OCI-LY7 (cell line): ENCODE measurements around the gene OR56A5. TPM values are rescaled to one million over a fixed set of nuclear protein-coding genes. Genes with fewer than 3 reads are reported as not detected.

Source experiments
- BruUV-seq: library from RNA; stranded (reverse); fragments of 400-500 nt; replicated peaks from 2 replicates; lab custom pipeline; 2021; lab: Mats Ljungman, UMichigan
- CTCF ChIA-PET: fragments of 300-600 bp; sonication (Branson Sonifier 250); formaldehyde crosslinking; loops from one replicate; lab custom pipeline; 2022; ENCODE audit warnings: antibody characterized with exemption; ENCODE audit not compliant: unreplicated experiment; lab: Charles Lee
- POLR2A ChIA-PET: fragments of 300-600 bp; sonication (Branson Sonifier 250); formaldehyde crosslinking; loops from one replicate; lab custom pipeline; 2022; ENCODE audit warnings: antibody characterized with exemption; lab: Charles Lee
- DNase-seq: peaks from one replicate; pipeline ENCODE4 v3.0.0-alpha.2; 2015; ENCODE audit warnings: low spot score
- H2AFZ ChIP-seq: fragments of 200-600 bp; sonication (generic), shearing (Covaris generic); 2 replicates; pipeline ENCODE4 v1.6.1; 2014; ENCODE audit warnings: mild to moderate bottlenecking, antibody characterized with exemption, low read length, moderate library complexity
- H3K27ac ChIP-seq: fragments of 200-600 bp; sonication (generic); 2 replicates; pipeline ENCODE4 v1.5.1; 2014; ENCODE audit warnings: mixed run types, low read depth, mild to moderate bottlenecking, moderate library complexity, low read length, inconsistent platforms; ENCODE audit not compliant: poor library complexity, severe bottlenecking
- H3K36me3 ChIP-seq: fragments of 200-600 bp; sonication (generic); 2 replicates; pipeline ENCODE4 v1.6.1; 2014; ENCODE audit warnings: mild to moderate bottlenecking, antibody characterized with exemption, low read length, moderate library complexity, mixed read lengths; ENCODE audit not compliant: insufficient read depth
- H3K4me1 ChIP-seq: fragments of 200-600 bp; sonication (generic); 2 replicates; pipeline ENCODE4 v1.5.1; 2014; ENCODE audit warnings: mild to moderate bottlenecking, low read length; ENCODE audit not compliant: insufficient read depth, poor library complexity, severe bottlenecking
- H3K4me2 ChIP-seq: fragments of 200-600 bp; sonication (generic); 2 replicates; pipeline ENCODE4 v1.6.1; 2014; ENCODE audit warnings: mild to moderate bottlenecking, low read length
- H3K4me3 ChIP-seq: fragments of 200-600 bp; sonication (generic); 2 replicates; pipeline ENCODE4 v1.5.1; 2014; ENCODE audit warnings: mild to moderate bottlenecking, low read depth, low read length; ENCODE audit not compliant: poor library complexity, severe bottlenecking
- H3K79me2 ChIP-seq: fragments of 200-600 bp; sonication (generic); 2 replicates; pipeline ENCODE4 v1.6.1; 2016; ENCODE audit warnings: low read depth, mild to moderate bottlenecking, low read length, moderate library complexity, mixed read lengths; ENCODE audit not compliant: insufficient read depth
- H3K9me2 ChIP-seq: fragments of 200-600 bp; sonication (generic); 2 replicates; pipeline ENCODE4 v1.6.1; 2016; ENCODE audit warnings: mild to moderate bottlenecking, low read length, mixed read lengths; ENCODE audit not compliant: insufficient read depth
- H3K9me3 ChIP-seq: fragments of 200-600 bp; sonication (generic); 2 replicates; pipeline ENCODE4 v1.6.1; 2014; ENCODE audit warnings: mild to moderate bottlenecking, mixed run types, low read length, mixed read lengths
- H4K20me1 ChIP-seq: fragments of 200-600 bp; sonication (generic); 2 replicates; pipeline ENCODE4 v1.6.1; 2014; ENCODE audit warnings: mild to moderate bottlenecking, antibody characterized with exemption, low read length, moderate library complexity, mixed read lengths; ENCODE audit not compliant: insufficient read depth
- EZH2phosphoT487 ChIP-seq: fragments of 200-600 bp; sonication (generic); IDR thresholded peaks from 2 replicates; pipeline ENCODE4 v1.6.1; 2018; ENCODE audit warnings: low read depth, borderline replicate concordance, mild to moderate bottlenecking, mixed run types, antibody characterized with exemption, low read length, moderate library complexity, mixed read lengths
- intact Hi-C: fragments of 100-400 bp; cut with micrococcal nuclease; formaldehyde crosslinking; loops from one replicate; pipeline ENCODE4 v1.10.0; 2022; ENCODE audit not compliant: unreplicated experiment
- total RNA-seq, 2 experiments: library from RNA; depleted of rRNA in 1 of 2; stranded (reverse); fragments of >200 nt in 1 of 2; shearing (Covaris generic) in 1 of 2; gene quantifications; 2 replicates each; pipeline ENCODE4 v1.2.3, GENCODE V29; 2014 to 2022
- TF ChIP-seq, protein P1 (sequence below): fragments of 200-600 bp; sonication (generic); conservative IDR thresholded peaks from 2 replicates; pipeline ENCODE4 v1.5.1; 2014; ENCODE audit warnings: mild to moderate bottlenecking, antibody characterized with exemption, low read length, moderate library complexity, mixed read lengths

The OR56A5 gene
- total RNA-seq, 2 experiments from 2014 or later, result not detected

DNA sequence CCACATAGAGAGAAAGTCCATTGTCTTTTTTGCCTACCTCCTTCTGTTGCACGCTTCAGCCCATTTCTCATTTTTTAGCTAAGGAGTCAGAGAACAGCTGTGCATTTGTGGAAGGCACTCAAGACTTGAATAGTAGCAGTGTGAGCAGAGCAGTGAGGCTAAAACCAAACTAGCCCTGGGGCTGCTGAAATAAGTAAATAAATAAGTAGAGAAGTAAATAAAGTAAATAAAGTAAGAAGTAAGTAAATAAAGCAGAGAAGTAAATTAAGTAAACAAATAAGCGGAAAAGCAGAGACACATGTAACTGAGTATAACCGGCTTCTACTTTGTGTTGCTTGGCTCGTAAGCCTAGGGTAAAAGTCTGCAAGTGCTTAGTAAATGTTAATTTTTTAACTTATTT, 20.9 kb upstream of the OR56A5 start:
- no peaks in the 10 kb centered on the region for H3K36me3 ChIP-seq
- no peak for DNase-seq
- no peaks in the 10 kb centered on the region for H3K4me1 ChIP-seq
- no peaks in the 10 kb centered on the region for H3K9me2 ChIP-seq
- no TSS peak for BruUV-seq
- no peak overlapping the region for H3K4me2 ChIP-seq
- H3K9me3 ChIP-seq, result no peaks in the 10 kb centered on the region
- CTCF ChIA-PET, result no interaction called here
- no peak overlapping the region for H3K27ac ChIP-seq
- intact Hi-C loops, result no loop called here
- TF ChIP-seq, protein P1, sequence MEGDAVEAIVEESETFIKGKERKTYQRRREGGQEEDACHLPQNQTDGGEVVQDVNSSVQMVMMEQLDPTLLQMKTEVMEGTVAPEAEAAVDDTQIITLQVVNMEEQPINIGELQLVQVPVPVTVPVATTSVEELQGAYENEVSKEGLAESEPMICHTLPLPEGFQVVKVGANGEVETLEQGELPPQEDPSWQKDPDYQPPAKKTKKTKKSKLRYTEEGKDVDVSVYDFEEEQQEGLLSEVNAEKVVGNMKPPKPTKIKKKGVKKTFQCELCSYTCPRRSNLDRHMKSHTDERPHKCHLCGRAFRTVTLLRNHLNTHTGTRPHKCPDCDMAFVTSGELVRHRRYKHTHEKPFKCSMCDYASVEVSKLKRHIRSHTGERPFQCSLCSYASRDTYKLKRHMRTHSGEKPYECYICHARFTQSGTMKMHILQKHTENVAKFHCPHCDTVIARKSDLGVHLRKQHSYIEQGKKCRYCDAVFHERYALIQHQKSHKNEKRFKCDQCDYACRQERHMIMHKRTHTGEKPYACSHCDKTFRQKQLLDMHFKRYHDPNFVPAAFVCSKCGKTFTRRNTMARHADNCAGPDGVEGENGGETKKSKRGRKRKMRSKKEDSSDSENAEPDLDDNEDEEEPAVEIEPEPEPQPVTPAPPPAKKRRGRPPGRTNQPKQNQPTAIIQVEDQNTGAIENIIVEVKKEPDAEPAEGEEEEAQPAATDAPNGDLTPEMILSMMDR, result no peak
- no peak for TF ChIP-seq EZH2phosphoT487
- POLR2A ChIA-PET, result no interaction called here
- H3K4me3 ChIP-seq, result no peak overlapping the region
- H3K79me2 ChIP-seq, result no peaks in the 10 kb centered on the region
- no peaks in the 10 kb centered on the region for H4K20me1 ChIP-seq
- no peak overlapping the region for H2AFZ ChIP-seq

GRCh38 chr11:5986885-5987284, 18.6 kb upstream of the OR56A5 start, which contains the start of gene OR52L1:
Gene OR52L1, minus strand, starts transcription at chr11:5986985. Its CDS starts 55 bp downstream, at chr11:5986930.
- Histone ChIP-seq H4K20me1 (no peaks in the 10 kb centered on the region), H3K36me3 (no peaks in the 10 kb centered on the region), H3K9me3 (no peaks in the 10 kb centered on the region), H3K4me2 (no peak within 1 kb of the TSS), H2AFZ (no peak within 1 kb of the TSS), H3K79me2 (no peaks in the 10 kb centered on the region), H3K27ac (no peak within 1 kb of the TSS), H3K9me2 (no peaks in the 10 kb centered on the region), H3K4me3 (no peak within 1 kb of the TSS), H3K4me1 (no peaks in the 10 kb centered on the region)
- intact Hi-C loops, result no loop called here
- POLR2A ChIA-PET, result no interaction called here
- CTCF ChIA-PET, result no interaction called here
- TF ChIP-seq, protein P1, result no peak
- no peak for TF ChIP-seq EZH2phosphoT487
- no peak for DNase-seq
- BruUV-seq, result no TSS peak

DNA sequence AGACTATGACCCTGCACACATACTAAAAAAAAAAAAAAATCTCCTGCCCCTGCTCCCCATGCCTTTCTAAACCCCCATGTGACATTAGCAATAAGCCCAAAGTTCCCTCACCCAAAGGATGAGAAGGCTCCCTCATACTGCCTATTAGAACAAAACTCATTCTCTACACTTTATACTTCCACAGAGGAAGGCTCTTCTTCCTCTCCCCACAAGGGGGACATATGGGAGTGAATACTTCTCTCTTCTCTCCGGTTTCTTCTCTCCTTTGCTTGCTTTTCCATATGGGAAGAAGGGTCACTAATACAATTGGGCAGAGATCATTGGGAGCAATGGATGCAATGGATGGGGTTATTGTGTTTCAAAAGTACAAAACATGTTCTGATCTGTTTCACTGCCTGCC, 15.1 kb upstream of the OR56A5 start:
- TF ChIP-seq EZH2phosphoT487, result no peak
- TF ChIP-seq, protein P1, result no peak; the same call in 1 of the 2 replicates
- BruUV-seq, result no TSS peak
- intact Hi-C loops, result no loop called here
- Histone ChIP-seq H2AFZ (no peak overlapping the region), H3K9me3 (no peaks in the 10 kb centered on the region), H4K20me1 (no peaks in the 10 kb centered on the region), H3K9me2 (no peaks in the 10 kb centered on the region), H3K36me3 (no peaks in the 10 kb centered on the region), H3K4me3 (no peak overlapping the region), H3K27ac (no peak overlapping the region), H3K4me1 (no peaks in the 10 kb centered on the region), H3K79me2 (no peaks in the 10 kb centered on the region), H3K4me2 (no peak overlapping the region)
- CTCF ChIA-PET, result no interaction called here
- POLR2A ChIA-PET, result no interaction called here
- DNase-seq, result no peak
